Measurements from ENCODE around the gene CORIN.

Gene CORIN

DNA sequence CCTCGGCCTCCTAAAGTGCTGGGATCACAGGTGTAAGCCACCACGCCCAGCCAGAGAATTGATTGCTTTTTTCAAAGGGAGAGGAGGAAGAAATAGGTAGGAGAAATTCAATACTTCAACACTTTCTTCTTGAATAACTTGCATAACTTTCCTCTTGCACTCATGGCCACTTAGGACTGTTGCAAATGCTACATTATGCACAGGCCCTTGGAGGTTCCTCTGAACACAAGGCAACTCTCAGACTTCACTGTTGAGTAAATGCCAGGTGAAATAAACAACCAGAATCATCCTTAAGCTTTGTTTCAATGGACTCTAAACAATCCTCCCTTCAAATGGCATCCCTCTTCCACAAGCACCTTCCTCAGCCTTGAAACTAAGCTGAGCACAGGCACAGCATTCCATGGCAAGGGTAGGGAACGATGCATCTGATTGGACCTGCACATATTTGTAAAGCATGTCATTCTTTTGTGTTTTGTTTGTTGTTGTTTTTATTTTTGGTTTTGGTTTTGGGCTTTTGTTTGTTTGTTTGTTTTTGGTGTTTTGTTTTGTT, 28.1 kb downstream of the CORIN start:
- DNase-seq (ENCODE audit: low read depth) = no peak

DNA sequence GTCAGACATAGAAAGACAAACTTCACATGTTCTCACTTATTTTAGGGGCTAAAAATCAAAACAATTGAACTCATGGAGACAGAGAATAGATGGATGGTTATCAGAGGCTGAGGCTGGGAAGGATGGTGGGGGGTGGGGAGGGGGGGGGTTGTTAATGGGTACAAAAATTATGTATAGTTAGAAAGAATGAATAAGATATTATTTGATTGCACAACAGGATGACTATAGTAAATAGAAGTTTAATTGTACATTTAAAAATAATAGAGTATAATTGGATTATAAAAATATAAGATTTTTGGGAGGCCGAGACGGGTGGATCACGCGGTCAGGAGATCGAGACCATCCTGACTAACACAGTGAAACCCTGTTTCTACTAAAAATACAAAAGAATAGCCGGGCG, 33.3 kb downstream of the CORIN start:
- no peak for DNase-seq (ENCODE audit: low read depth)
- H3K4me3 ChIP-seq (ENCODE audit: control insufficient read depth, low read depth, low read length) = no peak overlapping the region
- TF ChIP-seq, protein P1, sequence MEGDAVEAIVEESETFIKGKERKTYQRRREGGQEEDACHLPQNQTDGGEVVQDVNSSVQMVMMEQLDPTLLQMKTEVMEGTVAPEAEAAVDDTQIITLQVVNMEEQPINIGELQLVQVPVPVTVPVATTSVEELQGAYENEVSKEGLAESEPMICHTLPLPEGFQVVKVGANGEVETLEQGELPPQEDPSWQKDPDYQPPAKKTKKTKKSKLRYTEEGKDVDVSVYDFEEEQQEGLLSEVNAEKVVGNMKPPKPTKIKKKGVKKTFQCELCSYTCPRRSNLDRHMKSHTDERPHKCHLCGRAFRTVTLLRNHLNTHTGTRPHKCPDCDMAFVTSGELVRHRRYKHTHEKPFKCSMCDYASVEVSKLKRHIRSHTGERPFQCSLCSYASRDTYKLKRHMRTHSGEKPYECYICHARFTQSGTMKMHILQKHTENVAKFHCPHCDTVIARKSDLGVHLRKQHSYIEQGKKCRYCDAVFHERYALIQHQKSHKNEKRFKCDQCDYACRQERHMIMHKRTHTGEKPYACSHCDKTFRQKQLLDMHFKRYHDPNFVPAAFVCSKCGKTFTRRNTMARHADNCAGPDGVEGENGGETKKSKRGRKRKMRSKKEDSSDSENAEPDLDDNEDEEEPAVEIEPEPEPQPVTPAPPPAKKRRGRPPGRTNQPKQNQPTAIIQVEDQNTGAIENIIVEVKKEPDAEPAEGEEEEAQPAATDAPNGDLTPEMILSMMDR (conservative IDR thresholded peaks at IDR 0.05; ENCODE audit: control insufficient read depth, insufficient read depth, low read depth, low read length) = no peak

More for the DNA sequence above, 28.1 kb downstream of the CORIN start:
- TF ChIP-seq, protein P1 (conservative IDR thresholded peaks at IDR 0.05; ENCODE audit: control insufficient read depth, insufficient read depth, low read depth, low read length) = no peak
- H3K4me3 ChIP-seq (ENCODE audit: control insufficient read depth, low read depth, low read length) = no peak overlapping the region

DNA sequence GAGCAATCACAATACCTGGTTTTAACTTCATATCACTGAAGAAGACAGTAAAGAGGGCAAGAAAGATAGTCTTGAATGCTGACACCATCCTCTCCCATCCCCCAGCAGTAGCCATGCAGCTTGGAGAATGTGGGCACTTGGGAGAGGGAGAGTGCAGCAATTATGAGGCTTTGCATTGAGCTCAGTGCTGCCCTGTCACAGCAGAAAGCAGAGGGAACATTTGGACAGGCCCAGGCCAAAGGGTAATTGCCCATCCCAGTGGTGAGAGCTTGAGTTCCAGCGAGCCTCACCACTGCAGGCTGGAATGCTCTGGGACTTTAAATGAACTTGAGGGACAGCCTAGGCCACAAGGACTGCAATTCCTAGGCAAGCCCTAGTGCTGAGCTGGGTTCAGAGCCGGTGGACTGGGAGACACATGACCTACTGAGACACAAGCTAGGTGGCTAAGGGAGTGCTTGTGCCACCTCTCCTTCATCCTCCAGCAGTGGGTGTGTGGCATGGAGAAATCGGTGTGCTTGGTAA, 36.3 kb downstream of the CORIN start:
- no peak for DNase-seq (ENCODE audit: low read depth)
- TF ChIP-seq, protein P1 (conservative IDR thresholded peaks at IDR 0.05; ENCODE audit: control insufficient read depth, insufficient read depth, low read depth, low read length) = no peak

DNA sequence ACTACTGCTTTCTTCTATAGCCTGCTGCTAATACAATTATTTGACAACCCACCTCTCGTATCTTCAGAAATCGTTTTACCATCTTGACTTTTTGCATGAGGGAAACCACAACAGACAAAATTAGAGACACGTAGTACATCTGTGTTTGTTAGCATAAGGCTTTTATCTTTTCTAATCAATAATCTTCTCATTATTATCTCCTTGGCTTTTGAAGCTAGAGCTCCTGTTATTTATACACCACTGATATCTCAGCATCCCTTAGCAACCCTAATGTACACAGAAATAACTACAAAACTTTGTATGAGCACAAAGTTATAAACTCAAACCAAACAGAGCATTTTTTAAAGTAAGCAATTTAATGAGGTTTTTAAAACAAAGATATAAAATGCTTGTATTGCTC, 39.7 kb downstream of the CORIN start:
- H3K4me3 ChIP-seq (ENCODE audit: control insufficient read depth, low read depth, low read length) = no peak overlapping the region
- TF ChIP-seq, protein P1 (conservative IDR thresholded peaks at IDR 0.05; ENCODE audit: control insufficient read depth, insufficient read depth, low read depth, low read length) = no peak
- DNase-seq (ENCODE audit: low read depth) = no peak

More for the DNA sequence above, 36.3 kb downstream of the CORIN start:
- H3K4me3 ChIP-seq (ENCODE audit: control insufficient read depth, low read depth, low read length) = no peak overlapping the region

GRCh38 chr4:47791965-47792364, 45.9 kb downstream of the CORIN start:
- H3K4me3 ChIP-seq (ENCODE audit: control insufficient read depth, low read depth, low read length) = no peak overlapping the region
- no peak for DNase-seq (ENCODE audit: low read depth)
- TF ChIP-seq, protein P1 (conservative IDR thresholded peaks at IDR 0.05; ENCODE audit: control insufficient read depth, insufficient read depth, low read depth, low read length) = no peak

DNA sequence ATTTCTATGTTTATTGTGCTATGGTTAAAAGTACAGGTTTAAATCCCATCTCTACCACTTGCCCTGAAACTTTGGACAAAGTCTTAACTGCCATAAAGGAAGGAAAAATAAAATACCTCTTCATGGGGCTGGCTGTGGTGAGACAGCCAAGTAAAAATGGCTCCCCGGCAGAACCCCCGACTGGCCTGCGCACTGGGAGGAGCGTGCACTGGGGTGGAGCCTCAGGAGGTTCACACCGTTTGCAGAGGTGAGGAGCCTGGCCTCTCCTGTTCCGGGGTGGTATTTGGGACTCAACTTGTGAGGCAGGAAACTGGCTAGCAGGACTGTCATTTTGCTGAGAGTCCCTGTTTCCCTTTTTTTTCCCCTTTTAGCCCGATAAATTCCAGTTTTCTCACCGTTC, 47.8 kb downstream of the CORIN start:
- H3K4me3 ChIP-seq (ENCODE audit: control insufficient read depth, low read depth, low read length) = no peak overlapping the region
- TF ChIP-seq, protein P1 (conservative IDR thresholded peaks at IDR 0.05; ENCODE audit: control insufficient read depth, insufficient read depth, low read depth, low read length) = no peak
- DNase-seq (ENCODE audit: low read depth) = no peak
